A549 (cell line): ENCODE results near the gene TPRX1.

Source experiments
- BHLHE40 ChIP-seq: IDR thresholded peaks from 2 replicates; pipeline ENCODE4 v1.6.1; 2012; ENCODE audit warnings: low read depth, low read length, inconsistent platforms
- MAZ ChIP-seq: fragments of 150-350 bp; IDR thresholded peaks from 2 replicates; pipeline ENCODE4 v1.6.1; 2014; ENCODE audit warnings: antibody characterized with exemption, low read depth, low read length, borderline replicate concordance
- TF ChIP-seq, protein P1 (sequence below): IDR thresholded peaks from 2 replicates; pipeline ENCODE4 v1.6.1; 2012
- TF ChIP-seq, protein P2 (sequence below): fragments of 150-350 bp; IDR thresholded peaks from 2 replicates; pipeline ENCODE4 v1.6.1; 2014; ENCODE audit warnings: low read depth, mild to moderate bottlenecking, low read length
- TF ChIP-seq, protein P3 (sequence below): fragments of >200 bp; sonication (Bioruptor Twin); formaldehyde crosslinking; IDR thresholded peaks from 3 replicates; pipeline ENCODE4 v1.5.1; 2016

DNA sequence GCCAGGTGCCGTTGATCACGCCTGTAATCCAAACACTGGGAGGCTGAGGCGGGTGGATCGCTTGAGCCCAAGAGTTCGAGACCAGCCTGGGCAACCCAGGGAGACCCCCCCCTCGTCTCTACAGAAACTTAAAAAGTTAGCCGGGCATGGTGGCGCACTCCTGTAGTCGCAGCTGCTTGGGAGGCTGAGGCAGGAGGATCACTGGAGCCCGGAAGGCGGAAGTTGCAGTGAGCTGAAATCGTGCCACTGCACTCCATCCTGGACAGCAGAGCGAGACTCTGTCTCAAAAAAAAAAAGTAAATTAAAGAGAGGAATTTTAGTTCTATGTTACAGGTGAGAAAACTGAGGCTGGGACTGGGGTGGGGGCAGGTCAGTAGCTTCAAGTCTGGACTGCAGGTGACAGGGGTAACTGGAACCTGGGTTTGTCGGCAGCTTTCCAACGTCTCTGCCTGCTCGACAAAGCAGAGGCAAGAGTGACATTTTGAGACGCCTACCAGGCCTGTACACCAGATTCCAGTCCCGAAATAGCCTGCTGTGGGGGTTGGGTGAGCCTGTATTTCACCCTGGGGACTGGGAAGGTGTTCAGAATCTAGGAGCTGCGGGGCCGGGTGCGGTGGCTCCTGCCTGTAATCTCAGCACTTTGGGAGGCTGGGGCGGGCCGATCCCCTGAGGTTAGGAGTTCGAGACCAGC lies 24.7 kb downstream of the TPRX1 start:
- TF ChIP-seq, protein P1, sequence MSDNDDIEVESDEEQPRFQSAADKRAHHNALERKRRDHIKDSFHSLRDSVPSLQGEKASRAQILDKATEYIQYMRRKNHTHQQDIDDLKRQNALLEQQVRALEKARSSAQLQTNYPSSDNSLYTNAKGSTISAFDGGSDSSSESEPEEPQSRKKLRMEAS: no peak
- TF ChIP-seq, protein P2, sequence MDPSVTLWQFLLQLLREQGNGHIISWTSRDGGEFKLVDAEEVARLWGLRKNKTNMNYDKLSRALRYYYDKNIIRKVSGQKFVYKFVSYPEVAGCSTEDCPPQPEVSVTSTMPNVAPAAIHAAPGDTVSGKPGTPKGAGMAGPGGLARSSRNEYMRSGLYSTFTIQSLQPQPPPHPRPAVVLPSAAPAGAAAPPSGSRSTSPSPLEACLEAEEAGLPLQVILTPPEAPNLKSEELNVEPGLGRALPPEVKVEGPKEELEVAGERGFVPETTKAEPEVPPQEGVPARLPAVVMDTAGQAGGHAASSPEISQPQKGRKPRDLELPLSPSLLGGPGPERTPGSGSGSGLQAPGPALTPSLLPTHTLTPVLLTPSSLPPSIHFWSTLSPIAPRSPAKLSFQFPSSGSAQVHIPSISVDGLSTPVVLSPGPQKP: no peak
- TF ChIP-seq, protein P3, sequence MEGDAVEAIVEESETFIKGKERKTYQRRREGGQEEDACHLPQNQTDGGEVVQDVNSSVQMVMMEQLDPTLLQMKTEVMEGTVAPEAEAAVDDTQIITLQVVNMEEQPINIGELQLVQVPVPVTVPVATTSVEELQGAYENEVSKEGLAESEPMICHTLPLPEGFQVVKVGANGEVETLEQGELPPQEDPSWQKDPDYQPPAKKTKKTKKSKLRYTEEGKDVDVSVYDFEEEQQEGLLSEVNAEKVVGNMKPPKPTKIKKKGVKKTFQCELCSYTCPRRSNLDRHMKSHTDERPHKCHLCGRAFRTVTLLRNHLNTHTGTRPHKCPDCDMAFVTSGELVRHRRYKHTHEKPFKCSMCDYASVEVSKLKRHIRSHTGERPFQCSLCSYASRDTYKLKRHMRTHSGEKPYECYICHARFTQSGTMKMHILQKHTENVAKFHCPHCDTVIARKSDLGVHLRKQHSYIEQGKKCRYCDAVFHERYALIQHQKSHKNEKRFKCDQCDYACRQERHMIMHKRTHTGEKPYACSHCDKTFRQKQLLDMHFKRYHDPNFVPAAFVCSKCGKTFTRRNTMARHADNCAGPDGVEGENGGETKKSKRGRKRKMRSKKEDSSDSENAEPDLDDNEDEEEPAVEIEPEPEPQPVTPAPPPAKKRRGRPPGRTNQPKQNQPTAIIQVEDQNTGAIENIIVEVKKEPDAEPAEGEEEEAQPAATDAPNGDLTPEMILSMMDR: no peak
- TF ChIP-seq MAZ (no peak), BHLHE40 (no peak)
